ENCODE data around the gene ZNF536.
"Not testable (repeated sequence)": the region's sequence is repeated elsewhere in the genome, so short reads cannot be mapped to it uniquely, and the experiment has no call there.

The ZNF536 gene

DNA sequence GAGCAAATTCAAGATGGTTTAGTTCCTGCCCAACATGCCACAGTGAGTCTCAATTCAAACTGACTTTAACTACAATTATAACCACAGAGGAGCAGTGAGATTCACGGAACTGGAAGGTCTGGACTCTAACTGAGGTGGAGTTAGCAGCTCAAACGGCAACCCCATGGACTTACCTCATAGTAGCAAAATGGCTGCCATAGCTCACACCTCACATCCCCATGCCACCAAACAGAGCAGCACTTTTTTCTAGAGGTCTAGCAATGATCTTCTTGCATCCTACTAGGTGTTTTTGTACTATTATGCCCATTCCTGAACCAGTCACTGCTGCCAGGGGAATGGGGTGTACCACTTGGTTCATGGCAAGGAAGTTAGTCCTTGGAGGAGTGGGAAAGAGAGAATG, 87.7 kb downstream of the ZNF536 start:
- no peak for DNase-seq (ENCODE audit: low read depth)
- TF ChIP-seq, protein P1, sequence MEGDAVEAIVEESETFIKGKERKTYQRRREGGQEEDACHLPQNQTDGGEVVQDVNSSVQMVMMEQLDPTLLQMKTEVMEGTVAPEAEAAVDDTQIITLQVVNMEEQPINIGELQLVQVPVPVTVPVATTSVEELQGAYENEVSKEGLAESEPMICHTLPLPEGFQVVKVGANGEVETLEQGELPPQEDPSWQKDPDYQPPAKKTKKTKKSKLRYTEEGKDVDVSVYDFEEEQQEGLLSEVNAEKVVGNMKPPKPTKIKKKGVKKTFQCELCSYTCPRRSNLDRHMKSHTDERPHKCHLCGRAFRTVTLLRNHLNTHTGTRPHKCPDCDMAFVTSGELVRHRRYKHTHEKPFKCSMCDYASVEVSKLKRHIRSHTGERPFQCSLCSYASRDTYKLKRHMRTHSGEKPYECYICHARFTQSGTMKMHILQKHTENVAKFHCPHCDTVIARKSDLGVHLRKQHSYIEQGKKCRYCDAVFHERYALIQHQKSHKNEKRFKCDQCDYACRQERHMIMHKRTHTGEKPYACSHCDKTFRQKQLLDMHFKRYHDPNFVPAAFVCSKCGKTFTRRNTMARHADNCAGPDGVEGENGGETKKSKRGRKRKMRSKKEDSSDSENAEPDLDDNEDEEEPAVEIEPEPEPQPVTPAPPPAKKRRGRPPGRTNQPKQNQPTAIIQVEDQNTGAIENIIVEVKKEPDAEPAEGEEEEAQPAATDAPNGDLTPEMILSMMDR (IDR thresholded peaks at IDR 0.05; ENCODE audit: low read depth, low read length): no peak
- no peak for TF ChIP-seq MAX (IDR thresholded peaks at IDR 0.05; ENCODE audit: low read depth, low read length)
- TF ChIP-seq POLR2A (IDR thresholded peaks at IDR 0.05; ENCODE audit: extremely low read depth, insufficient read length): no peak
- no peak for TF ChIP-seq MYC (IDR thresholded peaks at IDR 0.05; ENCODE audit: low read depth, low read length)
- no peak overlapping the region for H3K4me3 ChIP-seq (ENCODE audit: low read depth, low read length)

GRCh38 chr19:30464162-30464561, 92.0 kb downstream of the ZNF536 start:
- DNase-seq (ENCODE audit: low read depth): no peak
- no peak overlapping the region for H3K4me3 ChIP-seq (ENCODE audit: low read depth, low read length)
- TF ChIP-seq MAX (IDR thresholded peaks at IDR 0.05; ENCODE audit: low read depth, low read length) (no peak), MYC (IDR thresholded peaks at IDR 0.05; ENCODE audit: low read depth, low read length) (no peak)

DNA sequence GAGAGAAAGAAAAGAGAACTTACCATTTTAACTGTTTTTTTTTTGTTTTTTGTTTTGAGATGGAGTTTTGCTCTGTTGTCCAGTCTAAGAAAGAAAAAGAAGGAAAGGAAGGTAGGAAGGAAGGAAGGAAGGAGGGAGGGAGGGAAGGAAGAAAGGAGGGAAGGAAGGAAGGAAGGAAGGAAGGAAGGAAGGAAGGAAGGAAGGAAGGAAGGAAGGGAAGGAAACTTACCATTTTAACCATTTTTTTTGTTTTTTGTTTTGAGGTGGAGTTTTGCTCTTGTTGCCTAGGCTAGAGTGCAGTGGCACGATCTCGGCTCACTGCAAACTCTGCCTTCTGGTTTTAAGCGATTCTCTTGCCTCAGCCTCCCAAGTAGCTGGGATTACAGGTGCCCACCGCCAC, 94.4 kb downstream of the ZNF536 start:
- not testable (repeated sequence) for DNase-seq (ENCODE audit: low read depth); H3K4me3 ChIP-seq (ENCODE audit: low read depth, low read length)

GRCh38 chr19:30467239-30467638, 95.1 kb downstream of the ZNF536 start:
- no peak for DNase-seq (ENCODE audit: low read depth)
- H3K4me3 ChIP-seq (ENCODE audit: low read depth, low read length): no peak overlapping the region
- TF ChIP-seq MYC (IDR thresholded peaks at IDR 0.05; ENCODE audit: low read depth, low read length) (no peak), MAX (IDR thresholded peaks at IDR 0.05; ENCODE audit: low read depth, low read length) (no peak), POLR2A (IDR thresholded peaks at IDR 0.05; ENCODE audit: extremely low read depth, insufficient read length) (no peak)
- TF ChIP-seq, protein P1 (IDR thresholded peaks at IDR 0.05; ENCODE audit: low read depth, low read length): no peak

- DNase-seq (ENCODE audit: low read depth): no peak
- no peak overlapping the region for H3K4me3 ChIP-seq (ENCODE audit: low read depth, low read length)
- no peak for TF ChIP-seq POLR2A (IDR thresholded peaks at IDR 0.05; ENCODE audit: extremely low read depth, insufficient read length)
- TF ChIP-seq MYC (IDR thresholded peaks at IDR 0.05; ENCODE audit: low read depth, low read length): no peak
- TF ChIP-seq, protein P1 (IDR thresholded peaks at IDR 0.05; ENCODE audit: low read depth, low read length): no peak
- no peak for TF ChIP-seq MAX (IDR thresholded peaks at IDR 0.05; ENCODE audit: low read depth, low read length)
Measured at GRCh38 chr19:30469774-30470173, 97.6 kb downstream of the ZNF536 start.

DNA sequence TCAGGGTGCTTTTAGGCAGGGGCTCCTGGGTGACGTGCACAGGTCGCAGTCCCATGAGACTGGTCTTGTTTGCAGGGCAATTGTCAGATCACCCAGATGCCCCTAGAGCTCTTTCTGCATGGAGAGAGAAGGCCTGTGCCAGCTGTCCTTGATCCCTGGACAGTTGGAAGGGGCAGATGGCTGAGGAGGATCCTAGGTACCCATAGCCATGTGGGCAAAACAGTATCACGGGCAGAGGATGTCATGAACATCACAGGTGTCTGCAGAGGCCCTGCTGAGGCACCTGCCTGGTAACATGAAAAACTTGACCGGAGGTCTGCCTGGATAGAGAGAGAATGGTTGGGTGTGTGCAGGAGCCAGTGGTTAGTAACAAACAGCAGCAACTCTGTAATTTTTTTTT, 99.3 kb downstream of the ZNF536 start:
- no peak for TF ChIP-seq MAX (IDR thresholded peaks at IDR 0.05; ENCODE audit: low read depth, low read length)
- TF ChIP-seq MYC (IDR thresholded peaks at IDR 0.05; ENCODE audit: low read depth, low read length): no peak
- TF ChIP-seq POLR2A (IDR thresholded peaks at IDR 0.05; ENCODE audit: extremely low read depth, insufficient read length): no peak
- TF ChIP-seq, protein P1 (IDR thresholded peaks at IDR 0.05; ENCODE audit: low read depth, low read length): no peak
- no peak overlapping the region for H3K4me3 ChIP-seq (ENCODE audit: low read depth, low read length)
- no peak for DNase-seq (ENCODE audit: low read depth)

DNA sequence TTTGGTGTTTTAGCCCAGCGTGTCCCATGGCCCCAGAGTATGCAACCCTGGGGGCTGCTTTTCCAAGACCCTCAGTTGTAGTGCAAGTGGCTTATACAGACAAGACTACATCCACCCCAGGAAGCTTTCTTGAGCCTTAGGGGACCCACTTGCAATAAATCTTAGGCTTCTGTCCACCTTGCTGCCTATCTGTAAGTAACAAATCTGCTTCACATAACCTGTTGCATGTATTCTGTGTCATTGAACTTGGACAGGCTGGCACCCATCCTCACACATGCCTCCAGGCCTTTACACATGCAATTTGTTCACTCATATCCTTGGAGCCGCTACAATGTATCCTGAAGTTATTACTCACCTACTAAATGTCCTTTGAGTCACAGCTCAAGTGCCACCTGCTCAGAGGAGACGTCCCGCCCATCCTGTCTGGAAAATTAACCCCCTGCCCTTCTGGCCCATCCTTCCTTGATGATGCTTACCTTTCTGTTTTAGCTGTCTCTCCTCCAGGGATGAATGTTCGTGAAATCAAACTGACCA, 101.2 kb downstream of the ZNF536 start:
- DNase-seq (ENCODE audit: low read depth): no peak
- no peak overlapping the region for H3K4me3 ChIP-seq (ENCODE audit: low read depth, low read length)
- TF ChIP-seq POLR2A (IDR thresholded peaks at IDR 0.05; ENCODE audit: extremely low read depth, insufficient read length) (no peak), MAX (IDR thresholded peaks at IDR 0.05; ENCODE audit: low read depth, low read length) (no peak), MYC (IDR thresholded peaks at IDR 0.05; ENCODE audit: low read depth, low read length) (no peak)
- TF ChIP-seq, protein P1 (IDR thresholded peaks at IDR 0.05; ENCODE audit: low read depth, low read length): no peak
